AG09309 (cell line): ENCODE results near the gene PLXNC1.

Experiments used
- DNase-seq: peaks from one replicate; pipeline ENCODE4 v3.0.0-alpha.2; 2010; ENCODE audit warnings: low read depth
- H3K4me3 ChIP-seq: 2 replicates; pipeline ENCODE4 v1.5.1; 2011; ENCODE audit warnings: mild to moderate bottlenecking, low read depth, low read length, moderate library complexity; ENCODE audit not compliant: control insufficient read depth
- CTCF ChIP-seq: IDR thresholded peaks from 2 replicates; pipeline ENCODE4 v1.5.1; 2011; ENCODE audit warnings: mild to moderate bottlenecking, low read depth, low read length, inconsistent platforms; ENCODE audit not compliant: insufficient read depth, control insufficient read depth; ENCODE audit errors: missing control alignments

The PLXNC1 gene

GRCh38 chr12:94191023-94191422, 42.6 kb downstream of the PLXNC1 start:
- no peak for TF ChIP-seq CTCF
- H3K4me3 ChIP-seq = no peak overlapping the region
- DNase-seq = no peak

- no peak for TF ChIP-seq CTCF
- DNase-seq = no peak
- no peak overlapping the region for H3K4me3 ChIP-seq
Measured at GRCh38 chr12:94191811-94192210, 43.4 kb downstream of the PLXNC1 start.

GRCh38 chr12:94192506-94192905, 44.1 kb downstream of the PLXNC1 start:
- TF ChIP-seq CTCF = no peak
- no peak for DNase-seq
- no peak overlapping the region for H3K4me3 ChIP-seq

GRCh38 chr12:94193168-94193567, 44.8 kb downstream of the PLXNC1 start:
- TF ChIP-seq CTCF = no peak
- DNase-seq = no peak

GRCh38 chr12:94195483-94195882, 47.1 kb downstream of the PLXNC1 start:
- no peak for TF ChIP-seq CTCF
- DNase-seq = no peak

More at GRCh38 chr12:94193168-94193567, 44.8 kb downstream of the PLXNC1 start:
- H3K4me3 ChIP-seq = no peak overlapping the region

GRCh38 chr12:94198469-94198868, 50.1 kb downstream of the PLXNC1 start:
- DNase-seq = no peak
- no peak overlapping the region for H3K4me3 ChIP-seq
- TF ChIP-seq CTCF = no peak

More at GRCh38 chr12:94195483-94195882, 47.1 kb downstream of the PLXNC1 start:
- no peak overlapping the region for H3K4me3 ChIP-seq

GRCh38 chr12:94198872-94199271, 50.5 kb downstream of the PLXNC1 start:
- no peak overlapping the region for H3K4me3 ChIP-seq
- DNase-seq = no peak
- TF ChIP-seq CTCF = no peak
